ENCODE data around the gene EEIG1.

Gene EEIG1

DNA sequence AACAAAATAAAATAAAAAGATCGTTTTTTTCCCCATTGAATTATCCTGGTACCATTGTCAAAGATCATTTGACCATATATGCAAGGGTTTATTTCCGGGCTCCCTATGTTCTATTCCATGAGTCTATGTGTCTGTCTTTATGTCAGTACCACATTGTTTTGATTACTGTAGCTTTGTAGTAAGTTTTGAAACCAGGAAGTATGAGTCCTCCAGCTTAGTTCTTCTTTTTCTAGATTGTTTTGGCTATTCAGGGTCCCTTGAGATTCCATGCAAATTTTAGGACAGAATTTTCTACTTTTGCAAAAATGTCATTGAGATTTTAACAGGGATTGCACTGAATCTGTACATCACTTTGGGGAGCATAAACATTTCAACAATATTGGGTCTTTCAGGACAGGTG is 18.7 kb upstream of the EEIG1 start:
- DNase-seq = no peak

DNA sequence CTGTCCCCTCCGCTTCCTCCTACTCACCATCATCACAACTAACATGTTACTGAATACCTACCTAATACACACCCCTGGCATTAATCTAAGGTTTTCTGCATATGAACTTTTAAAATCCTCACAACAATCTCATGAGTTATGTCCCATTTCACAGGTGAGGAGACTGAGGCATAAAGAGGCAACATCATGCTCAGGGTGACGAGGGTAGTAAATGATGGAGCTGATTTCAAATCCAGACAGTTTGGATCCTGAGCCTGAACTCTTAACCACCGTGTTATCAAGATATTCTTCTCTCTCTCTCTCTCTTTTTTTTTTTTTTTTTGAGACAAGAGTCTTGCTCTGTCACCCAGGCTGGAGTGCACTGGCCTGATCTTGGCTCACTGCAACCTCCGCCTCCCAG is 12.9 kb upstream of the EEIG1 start:
- DNase-seq = no peak

DNA sequence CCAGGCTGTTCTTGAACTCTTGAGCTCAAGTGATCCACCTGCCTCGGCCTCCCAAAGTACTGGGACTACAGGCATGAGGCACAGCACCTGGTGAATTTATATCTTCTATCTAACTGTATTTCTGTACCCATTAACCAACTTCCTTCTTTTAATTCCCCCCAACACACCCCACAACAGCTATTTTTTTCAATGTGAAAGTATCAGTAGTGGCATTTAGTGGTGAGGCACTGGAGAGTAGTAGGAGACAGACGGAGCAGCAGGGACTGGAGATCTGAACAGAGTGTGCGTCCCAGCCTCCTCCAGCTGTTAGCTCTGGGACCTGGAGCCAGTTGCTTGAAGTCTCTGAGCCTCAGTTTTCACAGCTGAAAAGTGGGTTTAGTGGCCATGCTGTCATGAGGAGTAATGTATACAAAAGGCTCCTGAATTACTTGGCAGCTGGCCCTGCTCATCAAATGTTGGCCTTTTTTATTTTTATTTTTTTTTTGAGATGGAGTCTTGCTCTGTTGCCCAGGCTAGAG is 11.0 kb upstream of the EEIG1 start:
- no peak for DNase-seq

DNA sequence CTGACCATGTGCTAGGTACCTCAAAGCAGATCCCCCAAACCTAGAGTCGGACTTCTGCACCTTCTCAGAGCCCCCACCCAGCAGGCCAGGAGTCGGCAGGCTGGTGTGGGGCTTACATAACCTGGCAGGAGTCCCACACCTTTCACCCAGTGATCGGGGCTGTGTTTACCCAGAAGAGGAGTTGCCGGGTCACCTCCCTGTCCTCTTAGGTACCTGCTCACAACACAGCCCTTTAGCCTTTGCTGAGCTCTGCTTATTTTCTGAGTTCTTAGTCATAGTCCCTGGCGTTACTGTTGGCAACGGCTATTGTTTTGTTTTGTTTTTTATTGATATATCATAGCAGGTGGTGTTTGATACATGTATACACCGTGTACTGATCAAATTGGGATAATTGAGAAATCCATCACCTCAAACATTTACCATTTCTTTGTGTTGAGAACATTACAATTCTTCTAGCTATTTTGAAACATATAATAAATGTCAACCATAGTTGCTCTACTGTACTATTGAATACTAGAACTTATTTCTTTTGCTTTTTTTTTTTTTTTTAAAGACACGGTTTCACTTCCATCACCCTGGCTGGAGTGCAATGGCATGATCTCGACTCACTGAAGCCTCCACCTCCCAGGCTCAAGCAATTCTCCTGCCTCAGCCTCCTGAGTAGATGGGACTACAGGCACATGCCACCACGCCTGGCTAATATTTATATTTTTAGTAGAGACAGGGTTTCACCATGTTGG is 10.4 kb upstream of the EEIG1 start:
- DNase-seq = no peak

DNA sequence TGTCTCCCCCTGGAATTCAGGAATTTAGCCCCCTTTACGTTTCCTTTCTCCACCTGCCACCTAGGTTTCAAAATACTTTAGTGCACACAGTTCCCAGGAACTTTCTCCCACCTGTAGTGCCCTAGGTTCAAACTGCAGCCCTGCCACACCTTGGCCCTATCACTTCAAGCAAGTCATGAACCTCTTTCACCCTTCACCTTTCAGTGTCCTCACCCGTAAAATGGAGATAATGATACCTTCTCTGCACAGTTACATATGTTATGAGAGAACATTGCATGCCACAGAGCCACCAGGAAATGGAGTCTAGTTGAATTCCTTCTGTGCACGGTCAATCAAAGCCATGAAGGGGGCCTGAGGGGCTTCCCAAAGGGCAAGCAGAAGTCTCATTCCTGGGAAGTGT is 9.8 kb upstream of the EEIG1 start:
- no peak for DNase-seq

DNA sequence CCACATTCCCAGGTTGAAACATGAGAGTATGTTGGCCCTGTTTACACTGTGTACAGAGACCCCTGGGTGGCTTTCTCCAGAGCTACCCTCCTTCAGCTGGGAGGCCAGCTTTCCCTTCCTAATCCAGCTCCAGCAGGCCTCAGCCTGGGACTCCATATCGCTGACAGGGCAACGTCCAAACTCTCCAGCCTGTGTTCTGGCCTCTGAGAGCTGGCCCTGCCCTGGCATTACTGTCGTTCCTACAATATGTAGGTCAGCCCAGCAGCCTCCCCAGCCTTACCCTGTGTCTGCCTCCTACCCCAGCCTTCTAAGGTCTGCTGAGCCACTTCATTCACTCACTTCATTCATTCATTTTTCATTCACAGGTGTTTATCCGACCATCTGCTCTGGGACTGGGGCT is 8.3 kb upstream of the EEIG1 start:
- no peak for DNase-seq

- DNase-seq = no peak
Measured at GRCh38 chr9:127987103-127987614, 6.4 kb upstream of the EEIG1 start.

- DNase-seq = no peak
Measured at GRCh38 chr9:127985011-127985410, 4.2 kb upstream of the EEIG1 start.

GRCh38 chr9:127983847-127984289 is 3.1 kb upstream of the EEIG1 start:
- DNase-seq = no peak

GRCh38 chr9:127982912-127983311 is 2.1 kb upstream of the EEIG1 start:
- DNase-seq = no peak

- no peak for DNase-seq
Measured at GRCh38 chr9:127981559-127982121, 851 bp upstream of the EEIG1 start.

GRCh38 chr9:127980060-127980705 is 606 bp downstream of the EEIG1 start:
- DNase-seq = no peak

DNA sequence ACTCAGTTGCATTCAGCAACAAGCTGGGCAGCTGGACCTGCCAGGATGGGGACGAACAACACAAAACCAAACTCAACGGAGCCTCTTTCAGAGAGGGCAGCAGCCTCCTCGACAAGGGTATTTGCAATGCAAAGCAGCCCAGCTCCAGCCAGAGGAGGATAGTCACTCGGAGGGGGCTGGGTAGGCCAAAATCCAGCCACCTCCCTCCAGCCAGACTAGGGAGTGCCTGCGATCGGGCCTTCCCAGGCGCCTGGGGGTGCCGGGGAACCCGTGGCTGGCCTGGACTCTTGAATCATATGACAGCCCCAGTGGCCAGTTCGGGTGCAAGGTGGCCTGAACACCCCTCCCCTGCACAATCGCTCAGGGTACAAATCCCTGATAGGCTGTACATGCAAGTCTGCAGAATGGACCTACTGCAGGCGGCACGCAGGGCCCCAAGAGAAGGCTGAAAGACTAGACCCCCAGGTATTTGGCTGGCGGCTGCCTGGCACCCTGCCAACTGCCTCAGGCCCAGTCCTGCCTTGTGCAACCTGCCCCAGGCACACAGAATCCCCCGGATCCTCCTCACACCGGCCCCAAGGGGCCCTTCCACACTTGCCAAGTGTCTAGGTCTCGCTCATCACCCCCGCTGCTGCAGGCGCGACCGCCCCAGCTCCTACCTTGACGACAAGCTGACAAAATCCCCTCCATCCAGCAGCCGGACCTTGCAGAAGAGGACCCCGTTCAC is 1.3 kb downstream of the EEIG1 start:
- DNase-seq = no peak

DNA sequence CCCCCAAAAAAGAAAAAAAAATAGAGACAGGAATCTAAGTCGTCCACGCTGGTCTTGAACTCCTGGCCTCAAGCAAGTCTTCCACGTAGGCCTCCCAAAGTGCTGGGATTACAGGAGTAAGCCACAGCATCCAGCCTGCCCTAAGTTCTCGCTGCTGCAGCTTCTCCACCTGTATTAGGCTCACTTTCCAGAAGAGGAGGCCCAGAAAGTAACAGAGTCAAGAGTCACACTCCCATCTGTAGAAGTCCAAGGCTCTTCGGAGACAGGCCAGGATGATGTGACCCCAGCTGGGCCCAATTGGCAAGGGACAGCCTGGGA is 1.8 kb downstream of the EEIG1 start:
- no peak for DNase-seq

DNA sequence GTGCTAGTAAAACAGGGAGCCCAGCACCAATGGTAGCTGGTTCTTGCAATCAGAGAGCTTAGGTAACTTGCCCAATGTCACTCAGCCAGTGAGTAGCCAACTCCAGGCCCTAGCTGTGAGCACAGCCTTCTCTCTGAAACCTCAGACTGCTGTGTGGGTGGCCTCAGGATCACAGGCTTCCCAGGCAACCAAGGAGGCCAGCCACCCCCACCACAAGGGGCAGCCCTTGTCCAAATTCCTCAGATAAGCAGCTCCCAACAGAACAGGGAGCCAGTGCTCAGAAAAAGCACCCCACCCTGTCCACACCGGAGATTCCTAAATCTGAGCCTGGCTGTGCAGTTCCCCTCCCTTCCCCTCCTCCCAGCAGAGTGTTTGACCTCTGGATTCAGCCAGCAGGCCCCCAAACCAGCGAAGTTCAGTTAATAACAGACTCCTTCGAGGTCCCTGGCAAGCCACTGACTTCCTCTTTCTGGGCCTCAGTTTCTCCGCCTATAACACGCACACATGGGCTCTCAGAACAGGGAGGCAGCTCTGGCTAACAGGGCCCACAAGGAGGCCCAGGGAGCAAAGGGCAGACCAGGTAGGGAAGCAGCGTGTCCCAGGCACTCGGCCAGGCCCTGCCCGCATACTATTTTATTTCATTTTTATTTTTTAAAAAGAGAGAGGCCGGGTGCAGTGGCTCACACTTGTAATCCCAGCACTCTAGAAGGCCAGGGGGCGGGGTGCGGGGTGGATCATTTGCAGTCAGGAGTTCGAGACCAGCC is 2.7 kb downstream of the EEIG1 start:
- DNase-seq = no peak

GRCh38 chr9:127977009-127977883 is 3.5 kb downstream of the EEIG1 start:
- no peak for DNase-seq

- DNase-seq = no peak
Measured at GRCh38 chr9:127976498-127976897, 4.3 kb downstream of the EEIG1 start.

GRCh38 chr9:127975376-127976315 is 5.1 kb downstream of the EEIG1 start:
- DNase-seq = no peak

- no peak for DNase-seq
Measured at GRCh38 chr9:127974769-127975261, 6.0 kb downstream of the EEIG1 start.

Data from GF-D8 (cell line).